ENCODE data around the gene LOC128125822.

Gene LOC128125822

GRCh38 chr6:63578757-63579156 is 6.5 kb downstream of the LOC128125822 start:
- no peak for TF ChIP-seq YY1 (IDR thresholded peaks at IDR 0.05; ENCODE audit: low read depth)
- no peak for TF ChIP-seq EP300 (IDR thresholded peaks at IDR 0.05; ENCODE audit: borderline replicate concordance)
- no peak for TF ChIP-seq TEAD4 (IDR thresholded peaks at IDR 0.05)
- no peak for TF ChIP-seq CEBPB (IDR thresholded peaks at IDR 0.05)

GRCh38 chr6:63579937-63580703 is 7.8 kb downstream of the LOC128125822 start:
- TF ChIP-seq RAD21 (IDR thresholded peaks at IDR 0.05; ENCODE audit: low read depth), result no peak
- TF ChIP-seq EP300 (IDR thresholded peaks at IDR 0.05; ENCODE audit: borderline replicate concordance), result no peak
- TF ChIP-seq TEAD4 (IDR thresholded peaks at IDR 0.05), result no peak
- TF ChIP-seq TCF12 (IDR thresholded peaks at IDR 0.05; ENCODE audit: low read depth), result no peak
- no peak for TF ChIP-seq TAF1 (IDR thresholded peaks at IDR 0.05; ENCODE audit: low read depth)
- TF ChIP-seq CEBPB (IDR thresholded peaks at IDR 0.05), result no peak
- no peak for TF ChIP-seq FOXM1 (IDR thresholded peaks at IDR 0.05; ENCODE audit: borderline replicate concordance, low read depth)
- TF ChIP-seq CREB1 (IDR thresholded peaks at IDR 0.05; ENCODE audit: low read depth), result no peak
- TF ChIP-seq REST (IDR thresholded peaks at IDR 0.05; ENCODE audit: low read depth), result no peak
- no peak for TF ChIP-seq EGR1 (IDR thresholded peaks at IDR 0.05)

- TF ChIP-seq MAX (IDR thresholded peaks at IDR 0.05) (no peak), CREB1 (IDR thresholded peaks at IDR 0.05; ENCODE audit: low read depth) (no peak), TCF12 (IDR thresholded peaks at IDR 0.05; ENCODE audit: low read depth) (no peak), RAD21 (IDR thresholded peaks at IDR 0.05; ENCODE audit: low read depth) (no peak), CEBPB (IDR thresholded peaks at IDR 0.05) (no peak), FOXM1 (IDR thresholded peaks at IDR 0.05; ENCODE audit: borderline replicate concordance, low read depth) (no peak), TAF1 (IDR thresholded peaks at IDR 0.05; ENCODE audit: low read depth) (no peak), EP300 (IDR thresholded peaks at IDR 0.05; ENCODE audit: borderline replicate concordance) (no peak)
Observed at GRCh38 chr6:63580704-63580961, 8.4 kb downstream of the LOC128125822 start.

GRCh38 chr6:63581355-63582013 is 9.2 kb downstream of the LOC128125822 start:
- no peak for TF ChIP-seq MAX (IDR thresholded peaks at IDR 0.05)
- no peak for TF ChIP-seq REST (IDR thresholded peaks at IDR 0.05; ENCODE audit: low read depth)
- TF ChIP-seq YY1 (IDR thresholded peaks at IDR 0.05; ENCODE audit: low read depth), result no peak
- no peak for TF ChIP-seq CEBPB (IDR thresholded peaks at IDR 0.05)
- no peak for TF ChIP-seq TCF12 (IDR thresholded peaks at IDR 0.05; ENCODE audit: low read depth)
- no peak for TF ChIP-seq ZBTB7A (IDR thresholded peaks at IDR 0.05; ENCODE audit: low read depth)
- TF ChIP-seq TAF1 (IDR thresholded peaks at IDR 0.05; ENCODE audit: low read depth), result no peak
- TF ChIP-seq RAD21 (IDR thresholded peaks at IDR 0.05; ENCODE audit: low read depth), result no peak
- no peak for TF ChIP-seq NFIC (IDR thresholded peaks at IDR 0.05)
- no peak for TF ChIP-seq TEAD4 (IDR thresholded peaks at IDR 0.05)
- no peak for TF ChIP-seq CREB1 (IDR thresholded peaks at IDR 0.05; ENCODE audit: low read depth)
- TF ChIP-seq USF1 (IDR thresholded peaks at IDR 0.05), result no peak
- no peak for TF ChIP-seq EP300 (IDR thresholded peaks at IDR 0.05; ENCODE audit: borderline replicate concordance)
- TF ChIP-seq EGR1 (IDR thresholded peaks at IDR 0.05), result no peak
- no peak for TF ChIP-seq FOXM1 (IDR thresholded peaks at IDR 0.05; ENCODE audit: borderline replicate concordance, low read depth)

GRCh38 chr6:63582579-63583231 is 10.4 kb downstream of the LOC128125822 start:
- no peak for TF ChIP-seq RAD21 (IDR thresholded peaks at IDR 0.05; ENCODE audit: low read depth)
- no peak for TF ChIP-seq TEAD4 (IDR thresholded peaks at IDR 0.05)
- no peak for TF ChIP-seq USF1 (IDR thresholded peaks at IDR 0.05)

- TF ChIP-seq FOXM1 (IDR thresholded peaks at IDR 0.05; ENCODE audit: borderline replicate concordance, low read depth) (no peak), USF1 (IDR thresholded peaks at IDR 0.05) (no peak), TAF1 (IDR thresholded peaks at IDR 0.05; ENCODE audit: low read depth) (no peak)
Observed at GRCh38 chr6:63584125-63584514, 11.8 kb downstream of the LOC128125822 start.

All from Ishikawa (cell line).